GM13976 (cell line): ENCODE data around the gene DSG2.

Experiments
- DNase-seq: peaks from one replicate; pipeline ENCODE4 v3.0.0; 2012; ENCODE audit warnings: low spot score
- CTCF ChIP-seq: IDR thresholded peaks from 2 replicates; pipeline ENCODE4 v1.5.1; 2012; ENCODE audit warnings: borderline replicate concordance, mild to moderate bottlenecking; ENCODE audit not compliant: insufficient read depth; ENCODE audit errors: extremely low read depth, missing control alignments, control extremely low read depth
- in situ Hi-C: fragments of 300-500 bp; cut with MboI; formaldehyde crosslinking; loops from one replicate; pipeline ENCODE4 v1.12.0; 2022; ENCODE audit warnings: low sequenced_read_pairs, mixed read lengths, inconsistent platforms; ENCODE audit not compliant: unreplicated experiment

DSG2 gene

GRCh38 chr18:31581498-31582197 is 83.7 kb downstream of the DSG2 start:
- TF ChIP-seq CTCF: no peak

DNA sequence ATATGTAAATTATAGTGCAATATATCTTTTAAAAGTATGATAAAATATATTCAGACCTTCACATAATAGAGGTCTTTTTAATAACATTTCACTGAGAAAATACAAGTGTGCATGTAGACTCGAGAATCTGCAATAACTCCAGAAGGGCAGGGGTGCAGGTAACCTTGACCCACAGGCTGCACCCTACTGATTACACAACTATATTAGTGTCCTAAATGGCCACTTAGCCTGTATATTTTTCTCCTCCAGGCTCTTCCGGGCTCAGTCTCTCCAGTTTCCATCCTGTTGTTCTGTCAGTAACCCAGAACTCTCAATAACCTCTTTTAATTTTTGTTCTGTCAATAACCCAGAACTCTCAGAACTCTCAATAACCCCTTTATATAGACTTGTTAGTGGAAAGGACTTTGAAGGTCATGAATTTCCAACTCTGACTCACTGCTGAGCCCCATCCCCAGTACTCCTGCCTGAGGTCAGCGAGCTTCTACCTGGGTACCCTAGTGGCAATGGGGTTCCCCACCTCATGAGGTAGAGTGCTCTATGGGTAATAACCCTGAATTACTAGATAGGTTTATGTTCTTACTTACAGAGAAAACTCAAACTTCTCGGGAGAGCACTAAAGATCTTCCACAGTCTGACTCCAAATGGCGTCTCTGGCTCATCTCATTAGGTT is 85.3 kb downstream of the DSG2 start:
- no peak for DNase-seq
- in situ Hi-C loops: no loop called here
- no peak for TF ChIP-seq CTCF

More at GRCh38 chr18:31581498-31582197, 83.7 kb downstream of the DSG2 start:
- DNase-seq: no peak
- in situ Hi-C loops: no loop called here

DNA sequence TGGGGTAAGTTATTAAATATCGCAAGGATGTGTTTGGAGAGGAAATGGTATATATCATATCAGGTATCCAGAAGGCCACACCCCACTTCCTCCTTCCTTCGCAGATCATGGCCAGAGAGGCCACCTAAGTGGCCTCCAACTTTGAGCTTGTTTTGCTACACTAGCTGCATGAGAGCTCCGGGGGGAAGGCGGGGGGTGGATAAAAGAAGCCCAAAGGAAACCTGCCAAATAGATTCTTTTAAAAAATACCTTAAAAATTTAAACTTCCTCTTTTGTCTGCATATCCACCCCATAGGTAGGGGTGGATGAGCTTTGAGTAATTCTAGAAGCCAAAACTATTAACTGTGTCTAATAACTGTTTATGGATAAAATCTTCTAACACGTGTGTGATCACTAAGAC is 88.0 kb downstream of the DSG2 start:
- TF ChIP-seq CTCF: no peak
- no peak for DNase-seq
- in situ Hi-C loops: no loop called here

DNA sequence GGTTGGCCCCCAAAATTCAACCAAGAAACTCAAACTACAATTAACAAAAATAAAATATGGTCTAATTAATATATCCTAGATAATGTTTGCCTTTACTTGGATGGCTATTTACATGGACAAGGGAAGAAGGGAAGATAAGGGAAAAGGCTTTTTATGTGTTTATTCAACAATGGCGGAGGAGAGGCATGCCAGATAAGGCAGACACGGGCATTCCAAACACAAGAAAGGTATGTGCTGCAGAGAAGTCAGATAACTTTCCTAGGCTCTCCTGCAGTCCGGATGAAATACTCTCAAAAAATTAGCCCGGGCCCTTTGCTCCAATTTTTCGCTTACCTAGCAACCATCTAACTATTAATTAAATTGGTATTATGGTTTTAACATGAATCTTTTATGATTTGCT is 88.6 kb downstream of the DSG2 start:
- in situ Hi-C loops: no loop called here
- DNase-seq: no peak
- no peak for TF ChIP-seq CTCF

DNA sequence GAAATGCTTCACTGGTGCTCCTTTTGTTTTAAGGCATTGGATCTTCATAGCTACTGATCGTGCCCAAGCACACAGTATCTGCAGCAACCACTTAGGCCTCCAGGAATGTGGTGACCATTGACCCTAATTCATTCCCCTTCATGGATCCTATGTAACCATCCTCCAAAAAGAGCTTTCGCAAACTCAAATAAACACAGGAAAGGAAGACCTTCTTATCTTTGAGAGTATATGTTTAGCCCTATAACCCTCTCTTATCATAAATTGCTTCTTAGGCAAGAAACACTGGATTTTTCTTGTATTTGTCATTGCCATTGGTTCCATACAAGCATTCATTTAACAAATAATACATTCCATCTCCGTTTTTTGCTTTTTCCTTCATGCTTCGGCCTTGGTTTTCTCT is 89.6 kb downstream of the DSG2 start:
- TF ChIP-seq CTCF: no peak
- in situ Hi-C loops: no loop called here
- no peak for DNase-seq

- no peak for TF ChIP-seq CTCF
- no peak for DNase-seq
- in situ Hi-C loops: no loop called here
These were observed 92.6 kb downstream of the DSG2 start for GRCh38 chr18:31590570-31590969.
